Vagina (tissue), 2 donors: ENCODE measurements around the gene ATG2A. TPM values are rescaled to one million over a fixed set of nuclear protein-coding genes. Genes with fewer than 3 reads are reported as not detected.

Source experiments
- DNase-seq, 2 donors: peaks; one replicate each; pipeline ENCODE4 v3.0.0-alpha.2; 2017; ENCODE audit errors: extremely low spot score in 2 of 2
- H3K27ac ChIP-seq: fragments of 200-600 bp; sonication (generic); one replicate; pipeline ENCODE4 v1.5.1; 2019
- H3K27me3 ChIP-seq: fragments of 200-600 bp; sonication (generic); one replicate; pipeline ENCODE4 v1.5.1; 2019
- H3K36me3 ChIP-seq, 2 donors: fragments of 200-600 bp; sonication (generic); one replicate each; pipeline ENCODE4 v1.5.1; 2017 to 2019
- H3K4me1 ChIP-seq: fragments of 200-600 bp; sonication (generic); one replicate; pipeline ENCODE4 v1.5.1; 2019
- H3K4me3 ChIP-seq, 2 donors: fragments of 200-600 bp; sonication (generic); 1 replicate in 1 of 2; 2 replicates in 1 of 2; pipeline ENCODE4 v1.5.1; 2016 to 2019
- H3K9me3 ChIP-seq: fragments of 200-600 bp; sonication (generic); one replicate; pipeline ENCODE4 v1.5.1; 2019
- POLR2A ChIP-seq, 2 donors: fragments of 450-650 bp; IDR thresholded peaks; one replicate each; pipeline ENCODE4 v1.6.1; 2017; ENCODE audit warnings: antibody characterized with exemption in 2 of 2, mild to moderate bottlenecking in 2 of 2, moderate library complexity in 2 of 2
- POLR2AphosphoS5 ChIP-seq, 2 donors: sonication (generic); formaldehyde crosslinking; IDR thresholded peaks; one replicate each; pipeline ENCODE4 v1.9.0; 2017; ENCODE audit warnings: antibody characterized with exemption in 2 of 2, mild to moderate bottlenecking in 2 of 2, low read depth in 1 of 2; ENCODE audit not compliant: insufficient read depth in 1 of 2
- intact Hi-C: fragments of 100-400 bp; cut with DNase I; formaldehyde crosslinking; loops from one replicate; pipeline ENCODE4 v1.15.1; 2023
- total RNA-seq: library from RNA; depleted of rRNA; stranded (reverse); fragments of >200 nt; gene quantifications from one replicate; pipeline ENCODE4 v1.2.3, GENCODE V29; 2016
- TF ChIP-seq, protein P1 (sequence below), 3 experiments: fragments of 450-650 bp in 2 of 3; fragments of 200-600 bp in 1 of 3; sonication (generic) in 1 of 3; IDR thresholded peaks; one replicate each; pipeline ENCODE4 v1.5.1; 2017 to 2019; ENCODE audit warnings: antibody characterized with exemption in 3 of 3, mild to moderate bottlenecking in 2 of 3, moderate library complexity in 2 of 3

Gene ATG2A
- total RNA-seq, 1 donor from 2014 or later = 27.0 TPM

DNA sequence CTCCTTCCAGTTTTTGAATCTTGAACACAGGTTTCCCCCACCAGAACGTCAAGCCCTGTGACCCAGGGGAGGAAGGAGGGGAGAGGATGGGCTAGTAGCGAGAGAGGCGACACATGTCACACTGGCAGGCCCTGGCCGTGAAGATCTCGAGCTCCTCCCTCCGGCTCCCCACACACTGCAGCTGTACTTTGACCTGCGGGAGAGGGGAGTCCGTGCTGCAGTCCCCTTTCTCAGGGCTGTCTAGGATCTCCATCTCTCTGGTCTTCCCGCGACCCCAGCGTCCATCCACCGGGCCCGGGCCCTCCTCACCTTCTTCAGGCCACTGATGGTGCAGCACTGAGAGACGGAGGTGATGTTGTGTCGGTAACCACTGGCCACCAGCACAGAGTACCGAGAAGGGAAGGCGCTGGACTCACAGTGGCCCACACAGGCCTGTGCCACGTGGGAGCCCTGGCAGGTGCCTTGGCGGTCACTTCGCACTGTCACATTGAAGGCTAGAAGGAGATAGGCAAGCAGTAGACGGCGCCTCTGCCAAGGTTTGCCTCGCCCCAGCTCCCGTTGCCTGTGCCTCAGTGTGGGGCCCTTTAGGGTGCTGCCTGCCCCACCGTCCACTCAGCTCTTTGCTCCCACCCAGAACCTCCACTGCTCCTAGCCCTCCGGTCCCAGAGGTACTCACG lies 17.8 kb upstream of the ATG2A start:
- H3K4me1 ChIP-seq = no peaks in the 10 kb centered on the region
- no peaks in the 10 kb centered on the region for H3K9me3 ChIP-seq
- H3K27me3 ChIP-seq = no peaks in the 10 kb centered on the region
- H3K27ac ChIP-seq = no peak overlapping the region
- peaks cover 0 to 39% of the 10 kb centered on the region in 2 donors for H3K36me3 ChIP-seq
- TF ChIP-seq, protein P1, sequence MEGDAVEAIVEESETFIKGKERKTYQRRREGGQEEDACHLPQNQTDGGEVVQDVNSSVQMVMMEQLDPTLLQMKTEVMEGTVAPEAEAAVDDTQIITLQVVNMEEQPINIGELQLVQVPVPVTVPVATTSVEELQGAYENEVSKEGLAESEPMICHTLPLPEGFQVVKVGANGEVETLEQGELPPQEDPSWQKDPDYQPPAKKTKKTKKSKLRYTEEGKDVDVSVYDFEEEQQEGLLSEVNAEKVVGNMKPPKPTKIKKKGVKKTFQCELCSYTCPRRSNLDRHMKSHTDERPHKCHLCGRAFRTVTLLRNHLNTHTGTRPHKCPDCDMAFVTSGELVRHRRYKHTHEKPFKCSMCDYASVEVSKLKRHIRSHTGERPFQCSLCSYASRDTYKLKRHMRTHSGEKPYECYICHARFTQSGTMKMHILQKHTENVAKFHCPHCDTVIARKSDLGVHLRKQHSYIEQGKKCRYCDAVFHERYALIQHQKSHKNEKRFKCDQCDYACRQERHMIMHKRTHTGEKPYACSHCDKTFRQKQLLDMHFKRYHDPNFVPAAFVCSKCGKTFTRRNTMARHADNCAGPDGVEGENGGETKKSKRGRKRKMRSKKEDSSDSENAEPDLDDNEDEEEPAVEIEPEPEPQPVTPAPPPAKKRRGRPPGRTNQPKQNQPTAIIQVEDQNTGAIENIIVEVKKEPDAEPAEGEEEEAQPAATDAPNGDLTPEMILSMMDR (IDR thresholded peaks at IDR 0.05) = no peak
- no peak for TF ChIP-seq POLR2A (IDR thresholded peaks at IDR 0.05)
- no peak for TF ChIP-seq POLR2AphosphoS5 (IDR thresholded peaks at IDR 0.05; ENCODE audit: insufficient read depth in 1 of 2, low read depth in 1 of 2)
- H3K4me3 ChIP-seq = no peak overlapping the region
- intact Hi-C loops = no loop called here
- no peak for DNase-seq

DNA sequence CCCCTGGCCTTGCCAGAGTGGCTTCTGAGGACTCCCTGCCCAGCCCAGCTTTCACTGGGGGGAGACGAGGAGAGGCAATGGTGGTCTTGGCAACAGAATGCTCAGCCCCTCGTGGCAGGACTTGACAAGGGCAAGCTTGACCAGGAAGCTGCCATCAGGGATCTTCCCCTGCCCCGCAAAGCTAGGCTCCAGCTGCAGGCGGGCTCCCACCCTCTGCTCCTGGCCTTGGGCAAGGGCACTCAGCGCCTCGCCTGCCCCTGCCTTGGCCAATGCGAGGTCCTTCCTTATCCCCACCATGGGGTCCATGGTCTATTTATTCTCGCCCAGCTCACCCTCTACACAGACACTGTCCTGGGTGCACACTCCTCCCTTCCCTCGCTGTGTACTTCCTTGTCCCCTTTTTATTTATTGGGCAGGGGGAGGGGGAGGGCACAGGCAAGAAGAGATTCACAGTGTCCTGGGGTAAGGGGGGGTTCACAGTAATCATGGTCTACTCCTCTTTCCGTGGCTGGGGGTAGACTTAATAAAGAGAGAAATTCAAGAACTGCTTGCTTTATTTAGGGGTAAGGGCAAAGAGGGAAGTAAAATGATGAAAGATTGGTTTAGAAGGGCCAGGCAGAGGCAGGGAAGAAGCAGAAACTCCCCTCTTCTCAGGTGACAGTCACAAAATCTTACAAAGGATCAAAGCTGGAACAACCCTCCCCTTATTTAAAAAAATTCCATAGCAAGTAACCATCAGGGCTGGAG lies 17.1 kb upstream of the ATG2A start:
- TF ChIP-seq POLR2A (IDR thresholded peaks at IDR 0.05) (no peak), POLR2AphosphoS5 (IDR thresholded peaks at IDR 0.05; ENCODE audit: insufficient read depth in 1 of 2, low read depth in 1 of 2) (no peak)
- TF ChIP-seq, protein P1 (IDR thresholded peaks at IDR 0.05) = no peak
- intact Hi-C loops = no loop called here
- no peak for DNase-seq
- Histone ChIP-seq H3K9me3 (no peaks in the 10 kb centered on the region), H3K36me3 (peaks cover 0 to 46% of the 10 kb centered on the region in 2 donors), H3K27ac (no peak overlapping the region), H3K4me3 (no peak overlapping the region), H3K27me3 (no peaks in the 10 kb centered on the region), H3K4me1 (no peaks in the 10 kb centered on the region)

DNA sequence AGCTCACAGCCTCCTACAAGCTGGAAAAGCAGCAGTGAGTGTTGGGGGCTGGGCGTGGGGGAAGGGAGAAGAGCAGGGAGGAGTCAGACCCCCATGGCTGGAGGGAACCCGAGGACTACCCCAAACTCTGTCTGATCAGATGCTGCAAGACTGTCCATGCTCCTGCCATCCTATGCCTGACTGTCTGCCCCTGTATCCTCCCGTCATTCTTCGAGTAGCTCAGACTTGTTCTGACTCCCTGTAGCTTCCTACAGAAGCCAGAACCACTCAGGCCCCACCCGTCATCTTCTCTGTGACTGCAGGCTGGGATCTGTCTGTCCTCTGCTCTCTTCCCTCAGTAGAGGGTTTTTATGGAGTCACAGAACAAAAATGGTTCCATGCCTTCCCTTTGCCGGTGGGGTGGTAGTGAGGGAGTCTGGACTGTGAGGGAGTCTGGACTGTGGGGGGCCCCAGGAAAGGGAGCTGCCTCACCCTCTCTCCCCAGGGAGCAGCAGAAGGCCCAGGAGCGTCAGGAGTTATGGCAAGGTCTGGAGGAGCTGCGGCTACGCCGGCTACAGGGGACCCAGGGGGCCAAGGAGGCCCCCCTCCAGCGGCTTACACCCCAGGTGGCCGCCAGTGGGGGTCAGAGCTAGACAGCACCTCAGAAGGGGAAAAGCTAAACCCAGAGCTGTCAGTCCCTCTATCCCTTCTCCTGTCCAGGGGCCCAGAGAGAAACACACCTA lies 16.4 kb upstream of the ATG2A start:
- no peaks in the 10 kb centered on the region for H3K4me1 ChIP-seq
- no peak overlapping the region for H3K4me3 ChIP-seq
- H3K27ac ChIP-seq = no peak overlapping the region
- TF ChIP-seq, protein P1 (IDR thresholded peaks at IDR 0.05) = no peak
- no peak for TF ChIP-seq POLR2AphosphoS5 (IDR thresholded peaks at IDR 0.05; ENCODE audit: insufficient read depth in 1 of 2, low read depth in 1 of 2)
- TF ChIP-seq POLR2A (IDR thresholded peaks at IDR 0.05) = no peak
- no peaks in the 10 kb centered on the region for H3K9me3 ChIP-seq
- H3K27me3 ChIP-seq = no peaks in the 10 kb centered on the region
- intact Hi-C loops = no loop called here
- no peak for DNase-seq
- peaks cover 0 to 49% of the 10 kb centered on the region in 2 donors for H3K36me3 ChIP-seq

DNA sequence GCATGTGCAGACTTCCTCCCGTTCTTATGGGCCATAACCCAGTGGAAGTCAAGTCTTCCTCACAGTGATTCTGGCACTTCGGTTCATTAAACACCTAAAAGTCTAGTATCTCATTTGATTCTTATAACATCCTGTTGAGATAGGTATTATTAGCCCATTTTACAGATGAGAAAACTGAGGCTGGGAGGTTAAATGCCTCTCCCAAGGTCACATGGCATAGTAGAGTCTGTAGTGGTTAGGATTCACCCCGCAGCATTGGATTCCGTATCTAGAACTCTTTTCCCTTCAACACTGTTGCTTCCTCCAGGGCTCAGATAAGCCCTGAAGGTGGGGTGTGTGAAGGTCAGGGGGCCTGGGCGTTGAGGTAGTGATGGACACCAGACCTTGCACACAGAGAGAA lies 15.3 kb upstream of the ATG2A start:
- intact Hi-C loops = no loop called here
- Histone ChIP-seq H3K36me3 (peaks cover 0 to 60% of the 10 kb centered on the region in 2 donors), H3K4me3 (no peak overlapping the region), H3K9me3 (no peaks in the 10 kb centered on the region), H3K4me1 (no peaks in the 10 kb centered on the region), H3K27ac (no peak overlapping the region), H3K27me3 (no peaks in the 10 kb centered on the region)
- TF ChIP-seq, protein P1 (IDR thresholded peaks at IDR 0.05) = no peak
- DNase-seq = no peak
